Activated T-cell treated with anti-CD3 and anti-CD28 coated beads, Interleukin-2, amount 50 U/mL, for 1 hour (primary cell): Measurements from ENCODE around the gene SLK.

ENCODE experiments used
- DNase-seq: peaks from one replicate; pipeline ENCODE4 v3.0.0-alpha.2; 2020

SLK gene

DNA sequence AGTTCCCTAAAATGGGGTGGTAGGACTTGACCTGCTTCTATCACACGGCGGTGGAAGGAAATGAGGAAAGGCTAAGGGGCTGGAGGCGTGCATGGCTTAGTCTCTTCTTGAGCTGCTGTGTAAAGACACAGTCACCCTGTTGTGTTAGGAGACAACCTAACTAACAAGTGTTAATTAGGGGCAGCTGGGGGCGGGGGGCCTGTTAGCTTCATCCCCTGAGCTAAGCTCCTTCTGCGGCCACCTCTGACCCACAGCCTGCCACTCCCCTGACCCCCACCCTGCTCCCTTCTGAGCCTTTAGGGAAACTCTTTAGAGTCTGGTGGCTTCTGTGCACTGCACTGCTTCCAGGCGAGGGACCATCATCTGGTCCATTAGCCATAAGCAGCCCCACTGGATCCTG lies 90.8 kb downstream of the SLK start:
- DNase-seq = no peak

- no peak for DNase-seq
Observed at GRCh38 chr10:104059364-104059763, 92.4 kb downstream of the SLK start.

DNA sequence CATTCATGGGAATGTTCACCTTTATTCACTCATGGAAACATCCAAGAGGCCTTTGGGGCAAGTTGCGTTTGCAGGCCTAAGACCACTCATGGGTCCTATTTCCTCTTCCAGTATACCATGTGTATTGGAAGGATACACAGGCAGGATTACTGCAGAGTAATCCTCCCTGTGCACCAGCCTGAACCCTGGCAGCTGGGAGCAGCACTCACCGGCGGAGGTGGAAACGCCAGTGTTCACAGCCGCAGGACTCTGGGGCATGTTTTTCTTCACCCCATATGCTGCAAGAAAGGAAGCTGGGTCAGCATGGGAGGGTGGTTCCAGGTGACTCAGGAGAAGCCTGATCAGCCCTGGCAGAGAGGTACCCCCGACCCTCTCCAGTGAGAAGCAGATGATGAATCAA lies 94.3 kb downstream of the SLK start:
- no peak for DNase-seq

GRCh38 chr10:104065748-104066147 lies 98.8 kb downstream of the SLK start:
- no peak for DNase-seq

- no peak for DNase-seq
Observed at GRCh38 chr10:104066945-104067344, 100.0 kb downstream of the SLK start.

DNA sequence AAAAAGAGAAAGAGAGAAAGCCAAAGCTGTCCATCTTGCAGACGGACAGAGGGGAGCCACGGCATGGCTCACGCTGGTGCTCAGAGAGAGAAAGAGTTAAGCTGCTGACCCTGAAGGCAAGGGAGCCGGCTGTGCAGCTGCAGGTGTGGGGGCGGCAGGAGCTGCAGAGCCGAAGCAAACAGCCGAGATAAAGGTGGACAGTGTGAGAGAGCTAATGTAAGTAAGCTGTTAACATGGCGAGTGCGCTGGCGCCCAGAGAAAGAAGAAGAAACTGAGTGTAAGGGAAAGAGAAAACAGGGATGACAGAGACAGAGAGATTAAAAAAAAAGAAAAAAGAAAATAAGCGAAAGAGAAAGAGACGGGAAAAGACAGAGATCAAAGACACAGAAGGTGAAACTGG lies 100.6 kb downstream of the SLK start:
- DNase-seq = no peak

DNA sequence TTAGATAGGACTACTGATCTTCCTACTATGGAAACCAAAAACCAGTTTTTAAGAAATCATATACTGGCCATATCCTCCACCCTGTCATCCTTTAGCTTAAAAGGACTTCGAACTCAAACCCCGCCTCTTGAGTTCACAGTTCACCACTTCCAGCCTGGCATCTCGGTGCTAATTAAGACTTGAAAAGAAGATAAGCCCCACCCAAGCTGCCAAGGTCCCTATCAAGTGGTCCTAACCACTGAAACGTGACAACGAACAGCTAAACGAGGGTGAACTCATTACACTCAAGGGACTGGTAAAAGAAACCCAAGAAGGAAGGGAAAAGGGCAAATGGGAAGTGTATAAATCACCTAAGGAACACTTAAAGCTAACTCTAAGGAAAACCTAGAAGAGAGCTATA lies 102.7 kb downstream of the SLK start:
- DNase-seq = no peak

DNA sequence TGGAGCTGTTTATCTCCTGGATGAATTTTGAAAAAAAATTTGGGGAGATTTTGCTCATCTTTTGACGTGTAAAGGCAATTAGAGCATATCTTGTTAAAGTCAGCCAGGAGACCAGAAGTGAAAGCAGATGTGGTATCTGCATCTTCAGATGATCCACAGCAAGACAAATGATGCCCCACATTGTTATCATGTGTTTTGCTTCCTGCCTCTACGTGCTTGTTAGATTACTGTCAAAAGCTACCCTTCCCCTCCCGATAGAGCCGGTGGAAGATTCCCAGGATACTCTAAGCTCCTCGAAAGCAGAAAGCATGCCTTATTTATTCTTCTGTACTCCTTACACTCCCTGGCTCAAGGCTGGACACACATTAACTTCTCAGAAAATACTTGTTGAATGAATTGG lies 105.8 kb downstream of the SLK start:
- DNase-seq = no peak

GRCh38 chr10:104074505-104074904 lies 107.6 kb downstream of the SLK start:
- no peak for DNase-seq

DNA sequence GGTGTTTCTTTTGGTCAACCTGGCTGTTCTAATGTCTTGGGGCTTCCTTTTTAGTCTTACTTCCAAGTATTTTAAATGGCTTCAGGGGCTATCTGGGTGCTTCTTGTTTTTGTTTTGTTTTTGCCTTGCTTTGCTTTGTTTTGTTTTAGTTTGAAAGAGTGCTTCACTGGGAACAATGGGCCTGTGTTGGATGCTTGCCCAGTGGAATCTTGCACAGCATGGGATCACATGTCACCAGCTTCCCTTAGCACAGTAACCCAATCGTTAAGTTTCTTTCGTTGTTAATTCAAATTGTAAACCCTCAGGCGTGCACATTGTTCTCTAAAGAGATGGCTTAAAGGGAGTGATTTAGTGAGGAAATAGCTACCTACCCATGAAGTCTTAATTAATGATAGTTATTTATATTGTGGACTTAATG lies 109.8 kb downstream of the SLK start:
- DNase-seq = no peak

DNA sequence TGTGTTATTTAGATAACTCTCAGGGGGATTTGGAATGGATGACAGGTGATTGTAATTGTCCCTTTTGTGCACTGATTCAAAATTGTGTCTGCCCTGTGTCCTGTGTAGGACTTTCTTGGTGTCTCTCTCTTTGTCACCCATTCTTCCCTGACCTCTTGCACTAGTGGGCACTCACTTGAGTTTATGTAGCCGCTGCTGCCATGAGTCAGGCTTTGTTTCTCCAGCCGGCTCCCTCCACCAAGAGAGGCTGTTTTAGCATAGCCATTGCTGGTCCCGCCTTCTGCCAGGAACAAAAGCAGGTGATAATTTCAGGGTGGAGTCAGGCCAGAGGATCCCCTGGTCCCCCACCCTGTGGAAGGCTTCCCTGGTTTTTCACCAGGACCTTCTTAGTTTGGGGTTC lies 110.3 kb downstream of the SLK start:
- no peak for DNase-seq

GRCh38 chr10:104077663-104078151 lies 110.8 kb downstream of the SLK start:
- no peak for DNase-seq
